GM23338 (cell line): Measurements from ENCODE around the gene SLC2A5.

Experiments
- CREB1 ChIP-seq: fragments of 250-450 bp; sonication (Bioruptor Pico); IDR thresholded peaks from 2 replicates; pipeline ENCODE4 v1.5.0; 2020; ENCODE audit warnings: low read depth, mild to moderate bottlenecking, moderate library complexity
- CTCF ChIP-seq, 2 experiments: fragments of 200-600 bp in 1 of 2; sonication (generic) in 1 of 2; conservative IDR thresholded peaks; 2 replicates each; pipeline versions ENCODE4 v1.5.1 to v1.6.1; 2016 to 2017; ENCODE audit warnings: antibody characterized with exemption in 2 of 2, low read depth in 2 of 2, mild to moderate bottlenecking in 2 of 2, moderate library complexity in 1 of 2
- EZH2 ChIP-seq: fragments of 200-600 bp; sonication (generic); IDR thresholded peaks from one replicate; pipeline ENCODE4 v1.8.0; 2017; ENCODE audit warnings: antibody characterized with exemption, mild to moderate bottlenecking, low read depth; ENCODE audit not compliant: unreplicated experiment
- EZH2phosphoT487 ChIP-seq: fragments of 200-600 bp; sonication (generic); IDR thresholded peaks from one replicate; pipeline ENCODE4 v1.8.1; 2018; ENCODE audit warnings: antibody characterized with exemption; ENCODE audit not compliant: unreplicated experiment
- JUNB ChIP-seq: IDR thresholded peaks from one replicate; pipeline ENCODE4 v1.6.1; 2016; ENCODE audit warnings: antibody characterized with exemption; ENCODE audit not compliant: unreplicated experiment
- POLR2AphosphoS5 ChIP-seq: IDR thresholded peaks from 2 replicates; pipeline ENCODE4 v1.6.1; 2016; ENCODE audit warnings: antibody characterized with exemption, low read depth
- REST ChIP-seq: IDR thresholded peaks from one replicate; pipeline ENCODE4 v1.6.1; 2018; ENCODE audit warnings: antibody characterized with exemption; ENCODE audit not compliant: unreplicated experiment
- STAT1 ChIP-seq: IDR thresholded peaks from one replicate; pipeline ENCODE4 v1.6.1; 2016; ENCODE audit warnings: antibody characterized with exemption; ENCODE audit not compliant: unreplicated experiment
- ZNF114 ChIP-seq: fragments of 250-450 bp; sonication (Bioruptor Pico); IDR thresholded peaks from 2 replicates; pipeline ENCODE4 v1.5.0; 2020; ENCODE audit warnings: mild to moderate bottlenecking, moderate library complexity
- ZNF331 ChIP-seq: fragments of 250-450 bp; sonication (Bioruptor Pico); IDR thresholded peaks from 2 replicates; pipeline ENCODE4 v1.5.0; 2020; ENCODE audit warnings: low read depth, mild to moderate bottlenecking, moderate library complexity
- ZNF462 ChIP-seq: fragments of 250-450 bp; sonication (Bioruptor Pico); IDR thresholded peaks from 2 replicates; pipeline ENCODE4 v1.5.0; 2020; ENCODE audit warnings: mild to moderate bottlenecking, moderate library complexity
- TF ChIP-seq, protein P1 (sequence below): IDR thresholded peaks from 2 replicates; pipeline ENCODE4 v1.6.1; 2016; ENCODE audit warnings: antibody characterized with exemption

- TF ChIP-seq CTCF (conservative IDR thresholded peaks at IDR 0.05; ENCODE audit: low read depth in 2 of 2), result no peak
- no peak for TF ChIP-seq POLR2AphosphoS5
- TF ChIP-seq EZH2, result no peak
- no peak for TF ChIP-seq REST
- TF ChIP-seq EZH2phosphoT487, result no peak
- TF ChIP-seq CREB1 (CRISPR knock-in tag), result no peak
- TF ChIP-seq, protein P1, sequence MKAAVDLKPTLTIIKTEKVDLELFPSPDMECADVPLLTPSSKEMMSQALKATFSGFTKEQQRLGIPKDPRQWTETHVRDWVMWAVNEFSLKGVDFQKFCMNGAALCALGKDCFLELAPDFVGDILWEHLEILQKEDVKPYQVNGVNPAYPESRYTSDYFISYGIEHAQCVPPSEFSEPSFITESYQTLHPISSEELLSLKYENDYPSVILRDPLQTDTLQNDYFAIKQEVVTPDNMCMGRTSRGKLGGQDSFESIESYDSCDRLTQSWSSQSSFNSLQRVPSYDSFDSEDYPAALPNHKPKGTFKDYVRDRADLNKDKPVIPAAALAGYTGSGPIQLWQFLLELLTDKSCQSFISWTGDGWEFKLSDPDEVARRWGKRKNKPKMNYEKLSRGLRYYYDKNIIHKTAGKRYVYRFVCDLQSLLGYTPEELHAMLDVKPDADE, result no peak
- no peak for TF ChIP-seq JUNB
- TF ChIP-seq ZNF462, result no peak
- TF ChIP-seq STAT1, result no peak
- TF ChIP-seq ZNF114 (CRISPR knock-in tag), result no peak
- no peak for TF ChIP-seq ZNF331 (CRISPR knock-in tag)
Measured at GRCh38 chr1:9075022-9075421, 5.6 kb upstream of the SLC2A5 start.
